K562 (cell line): ENCODE measurements around the gene JUN. TPM values are rescaled to one million over a fixed set of nuclear protein-coding genes. Genes with fewer than 3 reads are reported as not detected.
A peak's percentile ranks its signal among the peaks of the same experiment; 100 is the strongest.

Experiments
- BHLHE40 ChIP-seq: IDR thresholded peaks from 2 replicates; pipeline ENCODE4 v1.6.1; 2011; ENCODE audit warnings: low read length, improper control_type of control experiment
- CCNT2 ChIP-seq: IDR thresholded peaks from 2 replicates; pipeline ENCODE4 v1.6.1; 2011; ENCODE audit warnings: borderline replicate concordance, low read depth, mild to moderate bottlenecking, moderate library complexity, mixed read lengths, low read length; ENCODE audit not compliant: insufficient read length; ENCODE audit errors: extremely low read depth
- CXXC5 ChIP-seq: fragments of 250-450 bp; sonication (Bioruptor Pico); IDR thresholded peaks from 2 replicates; pipeline ENCODE4 v1.8.0; 2022; ENCODE audit warnings: inconsistent platforms, mild to moderate bottlenecking, moderate library complexity
- EP400 ChIP-seq: fragments of 450-650 bp; IDR thresholded peaks from 2 replicates; pipeline ENCODE4 v1.6.1; 2017; ENCODE audit warnings: antibody characterized with exemption, mild to moderate bottlenecking, moderate library complexity
- JUND ChIP-seq, 2 experiments: IDR thresholded peaks; 2 replicates in 1 of 2; 3 replicates in 1 of 2; pipeline ENCODE4 v1.6.1; 2011; ENCODE audit warnings: borderline replicate concordance in 2 of 2, low read depth in 2 of 2, low read length in 2 of 2, improper control_type of control experiment in 1 of 2, missing biosample characterization in 1 of 2, missing genetic modification characterization in 1 of 2, missing genetic modification reagents in 1 of 2
- RAD51 ChIP-seq: fragments of 450-650 bp; IDR thresholded peaks from 2 replicates; pipeline ENCODE4 v1.7.1; 2016; ENCODE audit warnings: low read depth, mild to moderate bottlenecking, borderline replicate concordance
- RBBP5 ChIP-seq: fragments of 200-600 bp; sonication (generic); IDR thresholded peaks from 2 replicates; pipeline ENCODE4 v1.6.1; 2012; ENCODE audit warnings: borderline replicate concordance, mild to moderate bottlenecking, low read length, control low read depth, inconsistent platforms; ENCODE audit not compliant: insufficient read depth, poor library complexity, severe bottlenecking
- SMAD3 ChIP-seq: fragments of 450-650 bp; formaldehyde crosslinking; conservative IDR thresholded peaks from 2 replicates; pipeline ENCODE4 v1.4.0; 2020; ENCODE audit warnings: mild to moderate bottlenecking
- SRSF7 ChIP-seq: fragments of 200-400 bp; formaldehyde crosslinking; optimal IDR thresholded peaks from 2 replicates; pipeline ENCODE3; 2017; ENCODE audit warnings: mild to moderate bottlenecking, low read depth, low read length
- ZKSCAN8 ChIP-seq: fragments of 200-800 bp; sonication (Bioruptor generic); IDR thresholded peaks from 2 replicates; pipeline ENCODE4 v1.6.1; 2016; ENCODE audit warnings: missing genetic modification characterization, missing compliant biosample characterization
- ZNF239 ChIP-seq: fragments of 250-450 bp; sonication (Bioruptor Pico); IDR thresholded peaks from 2 replicates; pipeline ENCODE4 v1.4.0; 2020; ENCODE audit warnings: mild to moderate bottlenecking
- ZNF551 ChIP-seq: fragments of 250-450 bp; sonication (Bioruptor Pico); IDR thresholded peaks from 2 replicates; pipeline ENCODE4 v1.5.0; 2021; ENCODE audit warnings: mild to moderate bottlenecking, moderate library complexity
- ZNF696 ChIP-seq: fragments of 250-450 bp; sonication (Bioruptor Pico); conservative IDR thresholded peaks from 2 replicates; pipeline ENCODE4 v1.4.0; 2020; ENCODE audit warnings: mild to moderate bottlenecking, moderate library complexity
- polyA plus RNA-seq, 8 experiments: library from polyadenylated mRNA; depleted of rRNA in 4 of 8; stranded (reverse) in 5 of 8; unstranded in 3 of 8; fragments of >200 nt; fragmentation: Nextera tagmentation in 2 of 8; fragmentation: Illumina TruSeq in 1 of 8; extraction: Ambion mirVana in 2 of 8; extraction: Trizol in 1 of 8; gene quantifications; 2 replicates each; pipeline versions ENCODE4 v1.2.1 to v1.2.3, GENCODE V29; 2011 to 2014; ENCODE audit warnings: inconsistent platforms in 1 of 8, missing spikeins in 1 of 8
- total RNA-seq, 7 experiments: library from RNA; depleted of rRNA in 6 of 7; stranded (reverse); fragments of >200 nt in 6 of 7; fragmentation: Illumina TruSeq in 2 of 7; extraction: Trizol in 2 of 7; gene quantifications; 2 replicates each; pipeline versions ENCODE4 v1.2.1 to v1.2.3, GENCODE V29; 2011 to 2021; ENCODE audit warnings: low replicate concordance in 1 of 7
- TF ChIP-seq, protein P1 (sequence below): fragments of 450-650 bp; IDR thresholded peaks from 2 replicates; pipeline ENCODE4 v1.6.1; 2017; ENCODE audit warnings: antibody characterized with exemption, mild to moderate bottlenecking
- TF ChIP-seq, protein P2 (sequence below): fragments of 200-800 bp; sonication (Bioruptor generic); IDR thresholded peaks from 2 replicates; pipeline ENCODE4 v1.6.1; 2017; ENCODE audit warnings: missing genetic modification characterization, missing compliant biosample characterization
- TF ChIP-seq, protein P3 (sequence below), 3 experiments: fragments of 200-800 bp in 1 of 3; fragments of 250-450 bp in 1 of 3; fragments of 450-650 bp in 1 of 3; sonication (Bioruptor Pico) in 1 of 3; sonication (Bioruptor generic) in 1 of 3; formaldehyde crosslinking in 1 of 3; IDR thresholded peaks; 2 replicates each; pipeline versions ENCODE4 v1.6.1 to v1.8.0; 2016 to 2022; ENCODE audit warnings: mild to moderate bottlenecking in 2 of 3, missing genetic modification characterization in 2 of 3, missing compliant biosample characterization in 1 of 3, moderate library complexity in 1 of 3
- TF ChIP-seq, protein P4 (sequence below): sonication (generic); formaldehyde crosslinking; IDR thresholded peaks from 2 replicates; pipeline ENCODE4 v1.9.0; 2022; ENCODE audit warnings: mild to moderate bottlenecking, missing genetic modification reagents

JUN gene
- total and polyA plus RNA-seq, 9 of the 15 experiments (the other 6 are each of a cell fraction or from before 2014, with no cell fraction given) = 0.32 to 23.4 (median 4.0) TPM

DNA sequence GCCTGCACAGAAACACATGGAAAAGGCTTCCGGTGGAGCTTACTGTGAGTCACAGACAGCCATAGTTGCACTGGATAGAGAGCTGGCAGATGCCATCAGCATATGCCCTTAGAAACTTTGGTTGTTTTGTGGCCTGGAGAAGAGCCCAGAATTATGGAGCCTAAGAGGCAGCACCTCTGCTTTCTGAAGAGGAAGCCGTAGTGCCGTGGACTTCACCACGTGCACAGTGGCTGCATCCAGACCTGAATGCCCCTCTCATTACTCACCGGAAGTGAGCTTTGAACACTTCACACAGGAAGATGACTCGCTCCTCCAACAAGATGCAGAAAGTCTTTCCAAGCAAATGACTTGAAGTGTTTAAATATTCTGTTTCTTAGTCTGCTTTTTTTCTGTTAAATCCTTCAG is 28.4 kb downstream of the JUN start (continued):
- TF ChIP-seq, protein P1, sequence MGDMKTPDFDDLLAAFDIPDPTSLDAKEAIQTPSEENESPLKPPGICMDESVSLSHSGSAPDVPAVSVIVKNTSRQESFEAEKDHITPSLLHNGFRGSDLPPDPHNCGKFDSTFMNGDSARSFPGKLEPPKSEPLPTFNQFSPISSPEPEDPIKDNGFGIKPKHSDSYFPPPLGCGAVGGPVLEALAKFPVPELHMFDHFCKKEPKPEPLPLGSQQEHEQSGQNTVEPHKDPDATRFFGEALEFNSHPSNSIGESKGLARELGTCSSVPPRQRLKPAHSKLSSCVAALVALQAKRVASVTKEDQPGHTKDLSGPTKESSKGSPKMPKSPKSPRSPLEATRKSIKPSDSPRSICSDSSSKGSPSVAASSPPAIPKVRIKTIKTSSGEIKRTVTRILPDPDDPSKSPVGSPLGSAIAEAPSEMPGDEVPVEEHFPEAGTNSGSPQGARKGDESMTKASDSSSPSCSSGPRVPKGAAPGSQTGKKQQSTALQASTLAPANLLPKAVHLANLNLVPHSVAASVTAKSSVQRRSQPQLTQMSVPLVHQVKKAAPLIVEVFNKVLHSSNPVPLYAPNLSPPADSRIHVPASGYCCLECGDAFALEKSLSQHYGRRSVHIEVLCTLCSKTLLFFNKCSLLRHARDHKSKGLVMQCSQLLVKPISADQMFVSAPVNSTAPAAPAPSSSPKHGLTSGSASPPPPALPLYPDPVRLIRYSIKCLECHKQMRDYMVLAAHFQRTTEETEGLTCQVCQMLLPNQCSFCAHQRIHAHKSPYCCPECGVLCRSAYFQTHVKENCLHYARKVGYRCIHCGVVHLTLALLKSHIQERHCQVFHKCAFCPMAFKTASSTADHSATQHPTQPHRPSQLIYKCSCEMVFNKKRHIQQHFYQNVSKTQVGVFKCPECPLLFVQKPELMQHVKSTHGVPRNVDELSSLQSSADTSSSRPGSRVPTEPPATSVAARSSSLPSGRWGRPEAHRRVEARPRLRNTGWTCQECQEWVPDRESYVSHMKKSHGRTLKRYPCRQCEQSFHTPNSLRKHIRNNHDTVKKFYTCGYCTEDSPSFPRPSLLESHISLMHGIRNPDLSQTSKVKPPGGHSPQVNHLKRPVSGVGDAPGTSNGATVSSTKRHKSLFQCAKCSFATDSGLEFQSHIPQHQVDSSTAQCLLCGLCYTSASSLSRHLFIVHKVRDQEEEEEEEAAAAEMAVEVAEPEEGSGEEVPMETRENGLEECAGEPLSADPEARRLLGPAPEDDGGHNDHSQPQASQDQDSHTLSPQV = peak; percentile 63
- TF ChIP-seq SMAD3 = no peak
- peak; percentile 65 for TF ChIP-seq BHLHE40
- TF ChIP-seq CCNT2 = no peak
- TF ChIP-seq JUND (IDR thresholded peaks at IDR 0.05; ENCODE audit: borderline replicate concordance, low read depth, low read length) = peak; percentile 81; the same call in 1 of the 2 replicates
- TF ChIP-seq JUND (tag; IDR thresholded peaks at IDR 0.05; ENCODE audit: borderline replicate concordance, low read depth, low read length) = peak; percentile 79; the same call in 2 of the 3 replicates
- TF ChIP-seq ZNF551 (CRISPR knock-in tag) = no peak
- TF ChIP-seq RAD51 = 0 out of 2 replicates have a peak, but pooled peaks have one; percentile 14
- no peak for TF ChIP-seq ZNF696 (CRISPR knock-in tag)
- TF ChIP-seq, protein P2, sequence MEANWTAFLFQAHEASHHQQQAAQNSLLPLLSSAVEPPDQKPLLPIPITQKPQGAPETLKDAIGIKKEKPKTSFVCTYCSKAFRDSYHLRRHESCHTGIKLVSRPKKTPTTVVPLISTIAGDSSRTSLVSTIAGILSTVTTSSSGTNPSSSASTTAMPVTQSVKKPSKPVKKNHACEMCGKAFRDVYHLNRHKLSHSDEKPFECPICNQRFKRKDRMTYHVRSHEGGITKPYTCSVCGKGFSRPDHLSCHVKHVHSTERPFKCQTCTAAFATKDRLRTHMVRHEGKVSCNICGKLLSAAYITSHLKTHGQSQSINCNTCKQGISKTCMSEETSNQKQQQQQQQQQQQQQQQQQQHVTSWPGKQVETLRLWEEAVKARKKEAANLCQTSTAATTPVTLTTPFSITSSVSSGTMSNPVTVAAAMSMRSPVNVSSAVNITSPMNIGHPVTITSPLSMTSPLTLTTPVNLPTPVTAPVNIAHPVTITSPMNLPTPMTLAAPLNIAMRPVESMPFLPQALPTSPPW = peak; percentile 1; the same call in 1 of the 2 replicates
- 0 out of 2 replicates have a peak, but pooled peaks have one; percentile 38 for TF ChIP-seq ZKSCAN8
- no peak for TF ChIP-seq RBBP5
- TF ChIP-seq, protein P3, sequence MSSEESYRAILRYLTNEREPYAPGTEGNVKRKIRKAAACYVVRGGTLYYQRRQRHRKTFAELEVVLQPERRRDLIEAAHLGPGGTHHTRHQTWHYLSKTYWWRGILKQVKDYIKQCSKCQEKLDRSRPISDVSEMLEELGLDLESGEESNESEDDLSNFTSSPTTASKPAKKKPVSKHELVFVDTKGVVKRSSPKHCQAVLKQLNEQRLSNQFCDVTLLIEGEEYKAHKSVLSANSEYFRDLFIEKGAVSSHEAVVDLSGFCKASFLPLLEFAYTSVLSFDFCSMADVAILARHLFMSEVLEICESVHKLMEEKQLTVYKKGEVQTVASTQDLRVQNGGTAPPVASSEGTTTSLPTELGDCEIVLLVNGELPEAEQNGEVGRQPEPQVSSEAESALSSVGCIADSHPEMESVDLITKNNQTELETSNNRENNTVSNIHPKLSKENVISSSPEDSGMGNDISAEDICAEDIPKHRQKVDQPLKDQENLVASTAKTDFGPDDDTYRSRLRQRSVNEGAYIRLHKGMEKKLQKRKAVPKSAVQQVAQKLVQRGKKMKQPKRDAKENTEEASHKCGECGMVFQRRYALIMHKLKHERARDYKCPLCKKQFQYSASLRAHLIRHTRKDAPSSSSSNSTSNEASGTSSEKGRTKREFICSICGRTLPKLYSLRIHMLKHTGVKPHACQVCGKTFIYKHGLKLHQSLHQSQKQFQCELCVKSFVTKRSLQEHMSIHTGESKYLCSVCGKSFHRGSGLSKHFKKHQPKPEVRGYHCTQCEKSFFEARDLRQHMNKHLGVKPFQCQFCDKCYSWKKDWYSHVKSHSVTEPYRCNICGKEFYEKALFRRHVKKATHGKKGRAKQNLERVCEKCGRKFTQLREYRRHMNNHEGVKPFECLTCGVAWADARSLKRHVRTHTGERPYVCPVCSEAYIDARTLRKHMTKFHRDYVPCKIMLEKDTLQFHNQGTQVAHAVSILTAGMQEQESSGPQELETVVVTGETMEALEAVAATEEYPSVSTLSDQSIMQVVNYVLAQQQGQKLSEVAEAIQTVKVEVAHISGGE (CRISPR knock-in tag; IDR thresholded peaks at IDR 0.05) = peak in 1 of 3 experiments; percentile 49; a peak in 1 of 6 replicates
- TF ChIP-seq CXXC5 (CRISPR knock-in tag) = peak; percentile 35
- TF ChIP-seq ZNF239 (CRISPR knock-in tag) = no peak
- no peak for TF ChIP-seq SRSF7
- TF ChIP-seq, protein P4, sequence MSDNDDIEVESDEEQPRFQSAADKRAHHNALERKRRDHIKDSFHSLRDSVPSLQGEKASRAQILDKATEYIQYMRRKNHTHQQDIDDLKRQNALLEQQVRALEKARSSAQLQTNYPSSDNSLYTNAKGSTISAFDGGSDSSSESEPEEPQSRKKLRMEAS (CRISPR knock-in tag) = peak; percentile 68
- 0 out of 2 replicates have a peak, but pooled peaks have one; percentile 25 for TF ChIP-seq EP400
